GM23338 (cell line): ENCODE results near the gene KBTBD12. TPM values are rescaled to one million over a fixed set of nuclear protein-coding genes. Genes with fewer than 3 reads are reported as not detected.
A peak's percentile ranks its signal among the peaks of the same experiment; 100 is the strongest.

Source experiments
- ATAC-seq: fragments of 200-7000 bp; cut with Tn5 transposase; 3 replicates; pipeline ENCODE4 v1.9.1; 2020
- DNase-seq: peaks from one replicate; pipeline ENCODE4 v3.0.0-alpha.2; 2015; ENCODE audit warnings: low spot score
- H2AFZ ChIP-seq: fragments of 200-600 bp; sonication (generic); 2 replicates; pipeline ENCODE4 v1.8.0; 2016; ENCODE audit warnings: antibody characterized with exemption, mild to moderate bottlenecking, moderate library complexity
- H3F3A ChIP-seq: fragments of 200-600 bp; sonication (generic); replicated peaks from 2 replicates; pipeline ENCODE4 v1.8.0; 2017; ENCODE audit warnings: antibody characterized with exemption, mixed run types, low read depth
- H3K27ac ChIP-seq: fragments of 200-600 bp; sonication (generic); 2 replicates; pipeline ENCODE4 v1.6.1; 2016; ENCODE audit warnings: low read depth
- H3K27me3 ChIP-seq: fragments of 200-600 bp; sonication (generic); 2 replicates; pipeline ENCODE4 v1.8.0; 2016; ENCODE audit warnings: mild to moderate bottlenecking, mixed run types, moderate library complexity; ENCODE audit not compliant: insufficient read depth
- H3K36me3 ChIP-seq: fragments of 200-600 bp; sonication (generic); 2 replicates; pipeline ENCODE4 v1.8.0; 2016; ENCODE audit warnings: mild to moderate bottlenecking; ENCODE audit not compliant: insufficient read depth
- H3K4me1 ChIP-seq: fragments of 200-600 bp; sonication (generic); 2 replicates; pipeline ENCODE4 v1.8.0; 2016; ENCODE audit warnings: mild to moderate bottlenecking, moderate library complexity; ENCODE audit not compliant: insufficient read depth
- H3K4me2 ChIP-seq: fragments of 200-600 bp; sonication (generic); 2 replicates; pipeline ENCODE4 v1.7.1; 2017; ENCODE audit warnings: mixed run types
- H3K4me3 ChIP-seq: fragments of 200-600 bp; sonication (generic); 2 replicates; pipeline ENCODE4 v1.6.1; 2016; ENCODE audit warnings: mixed run types
- H3K79me2 ChIP-seq: fragments of 200-600 bp; sonication (generic); replicated peaks from 2 replicates; pipeline ENCODE4 v1.8.0; 2017; ENCODE audit warnings: mild to moderate bottlenecking; ENCODE audit not compliant: insufficient read depth
- H3K9me2 ChIP-seq: fragments of 200-600 bp; sonication (generic); 2 replicates; pipeline ENCODE4 v1.8.0; 2017; ENCODE audit not compliant: insufficient read depth
- H4K20me1 ChIP-seq: fragments of 200-600 bp; sonication (generic); replicated peaks from 2 replicates; pipeline ENCODE4 v1.8.0; 2017; ENCODE audit warnings: mild to moderate bottlenecking; ENCODE audit not compliant: insufficient read depth
- H3K27ac Mint-ChIP-seq: 2 replicates; pipeline ENCODE4 v1.8.0; 2020; ENCODE audit warnings: inconsistent platforms, mild to moderate bottlenecking, moderate library complexity, mixed read lengths
- H3K27me3 Mint-ChIP-seq: 3 replicates; pipeline ENCODE4 v1.8.0; 2022; ENCODE audit warnings: low read depth, mild to moderate bottlenecking, moderate library complexity, mixed read lengths, inconsistent platforms; ENCODE audit not compliant: insufficient read depth, poor library complexity
- H3K36me3 Mint-ChIP-seq: 3 replicates; pipeline ENCODE4 v1.8.0; 2021; ENCODE audit warnings: low read depth, mild to moderate bottlenecking, inconsistent platforms, moderate library complexity, mixed read lengths
- H3K4me1 Mint-ChIP-seq: 3 replicates; pipeline ENCODE4 v1.8.0; 2020; ENCODE audit warnings: mild to moderate bottlenecking, inconsistent platforms, mixed read lengths
- H3K4me3 Mint-ChIP-seq: 3 replicates; pipeline ENCODE4 v1.8.0; 2021; ENCODE audit warnings: moderate library complexity, mild to moderate bottlenecking, inconsistent platforms, mixed read lengths
- H3K9me3 Mint-ChIP-seq: 3 replicates; pipeline ENCODE4 v1.8.0; 2020; ENCODE audit warnings: moderate library complexity, mild to moderate bottlenecking, inconsistent platforms, mixed read lengths
- CREB1 ChIP-seq: fragments of 250-450 bp; sonication (Bioruptor Pico); IDR thresholded peaks from 2 replicates; pipeline ENCODE4 v1.5.0; 2020; ENCODE audit warnings: low read depth, mild to moderate bottlenecking, moderate library complexity
- EZH2 ChIP-seq: fragments of 200-600 bp; sonication (generic); IDR thresholded peaks from one replicate; pipeline ENCODE4 v1.8.0; 2017; ENCODE audit warnings: antibody characterized with exemption, mild to moderate bottlenecking, low read depth; ENCODE audit not compliant: unreplicated experiment
- JUNB ChIP-seq: IDR thresholded peaks from one replicate; pipeline ENCODE4 v1.6.1; 2016; ENCODE audit warnings: antibody characterized with exemption; ENCODE audit not compliant: unreplicated experiment
- NANOG ChIP-seq: IDR thresholded peaks from 2 replicates; pipeline ENCODE4 v1.6.1; 2016; ENCODE audit warnings: antibody characterized with exemption, borderline replicate concordance
- ZNF114 ChIP-seq: fragments of 250-450 bp; sonication (Bioruptor Pico); IDR thresholded peaks from 2 replicates; pipeline ENCODE4 v1.5.0; 2020; ENCODE audit warnings: mild to moderate bottlenecking, moderate library complexity
- polyA plus RNA-seq: library from polyadenylated mRNA; unstranded; fragments of >200 nt; fragmentation: Nextera tagmentation; extraction: Ambion mirVana; gene quantifications from 2 replicates; pipeline ENCODE4 v1.2.1, GENCODE V29; 2016
- total RNA-seq: library from RNA; depleted of rRNA; stranded (reverse); fragments of >200 nt; shearing (Covaris generic); gene quantifications from 2 replicates; pipeline ENCODE4 v1.2.3, GENCODE V29; 2014
- TF ChIP-seq, protein P1 (sequence below), 2 experiments: fragments of 200-600 bp in 1 of 2; sonication (generic) in 1 of 2; conservative IDR thresholded peaks; 2 replicates each; pipeline versions ENCODE4 v1.5.1 to v1.6.1; 2016 to 2017; ENCODE audit warnings: antibody characterized with exemption in 2 of 2, low read depth in 2 of 2, mild to moderate bottlenecking in 2 of 2, moderate library complexity in 1 of 2
- TF ChIP-seq, protein P2 (sequence below): fragments of 250-450 bp; sonication (Bioruptor Pico); IDR thresholded peaks from 2 replicates; pipeline ENCODE4 v1.5.0; 2020; ENCODE audit warnings: mild to moderate bottlenecking, moderate library complexity

KBTBD12 gene
- total and polyA plus RNA-seq, 2 experiments from 2014 or later = 0.53 to 0.69 TPM

DNA sequence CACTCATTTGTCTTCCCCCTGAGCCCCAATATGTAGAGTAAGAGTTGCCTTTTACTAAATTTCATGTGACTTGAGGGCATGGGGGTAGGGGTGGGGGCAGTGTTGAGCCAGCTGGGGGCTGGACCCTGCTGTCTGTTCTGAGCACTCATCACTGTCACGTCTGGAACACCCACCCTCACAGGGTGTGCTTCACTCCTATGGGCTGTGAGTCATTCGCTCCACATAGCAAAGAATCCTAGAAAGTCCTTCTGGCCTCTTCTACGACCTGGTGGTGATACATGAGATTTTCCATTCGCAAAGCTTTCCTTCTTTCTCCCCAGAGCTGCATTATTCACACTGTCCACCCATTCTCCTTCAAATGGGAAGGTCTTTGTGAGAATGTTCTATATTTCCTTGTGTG, 49.1 kb upstream of the KBTBD12 start:
- Histone ChIP-seq H3K9me2 (no peaks in the 10 kb centered on the region), H4K20me1 (no peaks in the 10 kb centered on the region), H3K27ac (no peak overlapping the region), H3K36me3 (no peaks in the 10 kb centered on the region), H3K4me2 (no peak overlapping the region), H3K4me3 (no peak overlapping the region), H3F3A (no peaks in the 10 kb centered on the region), H2AFZ (no peak overlapping the region), H3K4me1 (no peaks in the 10 kb centered on the region; the same call in 1 of the 2 replicates), H3K27me3 (no peaks in the 10 kb centered on the region), H3K79me2 (no peaks in the 10 kb centered on the region)
- H3K4me1 Mint-ChIP-seq = no peaks in the 10 kb centered on the region; the same call in 2 of the 3 replicates
- no peak overlapping the region for H3K27ac Mint-ChIP-seq
- TF ChIP-seq, protein P1, sequence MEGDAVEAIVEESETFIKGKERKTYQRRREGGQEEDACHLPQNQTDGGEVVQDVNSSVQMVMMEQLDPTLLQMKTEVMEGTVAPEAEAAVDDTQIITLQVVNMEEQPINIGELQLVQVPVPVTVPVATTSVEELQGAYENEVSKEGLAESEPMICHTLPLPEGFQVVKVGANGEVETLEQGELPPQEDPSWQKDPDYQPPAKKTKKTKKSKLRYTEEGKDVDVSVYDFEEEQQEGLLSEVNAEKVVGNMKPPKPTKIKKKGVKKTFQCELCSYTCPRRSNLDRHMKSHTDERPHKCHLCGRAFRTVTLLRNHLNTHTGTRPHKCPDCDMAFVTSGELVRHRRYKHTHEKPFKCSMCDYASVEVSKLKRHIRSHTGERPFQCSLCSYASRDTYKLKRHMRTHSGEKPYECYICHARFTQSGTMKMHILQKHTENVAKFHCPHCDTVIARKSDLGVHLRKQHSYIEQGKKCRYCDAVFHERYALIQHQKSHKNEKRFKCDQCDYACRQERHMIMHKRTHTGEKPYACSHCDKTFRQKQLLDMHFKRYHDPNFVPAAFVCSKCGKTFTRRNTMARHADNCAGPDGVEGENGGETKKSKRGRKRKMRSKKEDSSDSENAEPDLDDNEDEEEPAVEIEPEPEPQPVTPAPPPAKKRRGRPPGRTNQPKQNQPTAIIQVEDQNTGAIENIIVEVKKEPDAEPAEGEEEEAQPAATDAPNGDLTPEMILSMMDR (conservative IDR thresholded peaks at IDR 0.05; ENCODE audit: low read depth in 2 of 2) = no peak
- TF ChIP-seq ZNF114 (CRISPR knock-in tag) (no peak), JUNB (no peak), EZH2 (no peak), NANOG (no peak), CREB1 (CRISPR knock-in tag) (no peak)
- TF ChIP-seq, protein P2, sequence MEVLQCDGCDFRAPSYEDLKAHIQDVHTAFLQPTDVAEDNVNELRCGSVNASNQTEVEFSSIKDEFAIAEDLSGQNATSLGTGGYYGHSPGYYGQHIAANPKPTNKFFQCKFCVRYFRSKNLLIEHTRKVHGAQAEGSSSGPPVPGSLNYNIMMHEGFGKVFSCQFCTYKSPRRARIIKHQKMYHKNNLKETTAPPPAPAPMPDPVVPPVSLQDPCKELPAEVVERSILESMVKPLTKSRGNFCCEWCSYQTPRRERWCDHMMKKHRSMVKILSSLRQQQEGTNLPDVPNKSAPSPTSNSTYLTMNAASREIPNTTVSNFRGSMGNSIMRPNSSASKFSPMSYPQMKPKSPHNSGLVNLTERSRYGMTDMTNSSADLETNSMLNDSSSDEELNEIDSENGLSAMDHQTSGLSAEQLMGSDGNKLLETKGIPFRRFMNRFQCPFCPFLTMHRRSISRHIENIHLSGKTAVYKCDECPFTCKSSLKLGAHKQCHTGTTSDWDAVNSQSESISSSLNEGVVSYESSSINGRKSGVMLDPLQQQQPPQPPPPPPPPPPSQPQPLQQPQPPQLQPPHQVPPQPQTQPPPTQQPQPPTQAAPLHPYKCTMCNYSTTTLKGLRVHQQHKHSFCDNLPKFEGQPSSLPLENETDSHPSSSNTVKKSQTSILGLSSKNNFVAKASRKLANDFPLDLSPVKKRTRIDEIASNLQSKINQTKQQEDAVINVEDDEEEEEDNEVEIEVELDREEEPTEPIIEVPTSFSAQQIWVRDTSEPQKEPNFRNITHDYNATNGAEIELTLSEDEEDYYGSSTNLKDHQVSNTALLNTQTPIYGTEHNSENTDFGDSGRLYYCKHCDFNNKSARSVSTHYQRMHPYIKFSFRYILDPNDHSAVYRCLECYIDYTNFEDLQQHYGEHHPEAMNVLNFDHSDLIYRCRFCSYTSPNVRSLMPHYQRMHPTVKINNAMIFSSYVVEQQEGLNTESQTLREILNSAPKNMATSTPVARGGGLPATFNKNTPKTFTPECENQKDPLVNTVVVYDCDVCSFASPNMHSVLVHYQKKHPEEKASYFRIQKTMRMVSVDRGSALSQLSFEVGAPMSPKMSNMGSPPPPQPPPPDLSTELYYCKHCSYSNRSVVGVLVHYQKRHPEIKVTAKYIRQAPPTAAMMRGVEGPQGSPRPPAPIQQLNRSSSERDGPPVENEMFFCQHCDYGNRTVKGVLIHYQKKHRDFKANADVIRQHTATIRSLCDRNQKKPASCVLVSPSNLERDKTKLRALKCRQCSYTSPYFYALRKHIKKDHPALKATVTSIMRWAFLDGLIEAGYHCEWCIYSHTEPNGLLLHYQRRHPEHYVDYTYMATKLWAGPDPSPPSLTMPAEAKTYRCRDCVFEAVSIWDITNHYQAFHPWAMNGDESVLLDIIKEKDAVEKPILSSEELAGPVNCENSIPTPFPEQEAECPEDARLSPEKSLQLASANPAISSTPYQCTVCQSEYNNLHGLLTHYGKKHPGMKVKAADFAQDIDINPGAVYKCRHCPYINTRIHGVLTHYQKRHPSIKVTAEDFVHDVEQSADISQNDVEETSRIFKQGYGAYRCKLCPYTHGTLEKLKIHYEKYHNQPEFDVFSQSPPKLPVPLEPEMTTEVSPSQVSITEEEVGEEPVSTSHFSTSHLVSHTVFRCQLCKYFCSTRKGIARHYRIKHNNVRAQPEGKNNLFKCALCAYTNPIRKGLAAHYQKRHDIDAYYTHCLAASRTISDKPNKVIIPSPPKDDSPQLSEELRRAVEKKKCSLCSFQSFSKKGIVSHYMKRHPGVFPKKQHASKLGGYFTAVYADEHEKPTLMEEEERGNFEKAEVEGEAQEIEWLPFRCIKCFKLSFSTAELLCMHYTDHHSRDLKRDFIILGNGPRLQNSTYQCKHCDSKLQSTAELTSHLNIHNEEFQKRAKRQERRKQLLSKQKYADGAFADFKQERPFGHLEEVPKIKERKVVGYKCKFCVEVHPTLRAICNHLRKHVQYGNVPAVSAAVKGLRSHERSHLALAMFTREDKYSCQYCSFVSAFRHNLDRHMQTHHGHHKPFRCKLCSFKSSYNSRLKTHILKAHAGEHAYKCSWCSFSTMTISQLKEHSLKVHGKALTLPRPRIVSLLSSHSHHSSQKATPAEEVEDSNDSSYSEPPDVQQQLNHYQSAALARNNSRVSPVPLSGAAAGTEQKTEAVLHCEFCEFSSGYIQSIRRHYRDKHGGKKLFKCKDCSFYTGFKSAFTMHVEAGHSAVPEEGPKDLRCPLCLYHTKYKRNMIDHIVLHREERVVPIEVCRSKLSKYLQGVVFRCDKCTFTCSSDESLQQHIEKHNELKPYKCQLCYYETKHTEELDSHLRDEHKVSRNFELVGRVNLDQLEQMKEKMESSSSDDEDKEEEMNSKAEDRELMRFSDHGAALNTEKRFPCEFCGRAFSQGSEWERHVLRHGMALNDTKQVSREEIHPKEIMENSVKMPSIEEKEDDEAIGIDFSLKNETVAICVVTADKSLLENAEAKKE (CRISPR knock-in tag) = no peak
- no peaks in the 10 kb centered on the region for H3K36me3 Mint-ChIP-seq
- DNase-seq (peak; percentile 12), ATAC-seq (peak; percentile 62)
- no peak overlapping the region for H3K4me3 Mint-ChIP-seq
- H3K27me3 Mint-ChIP-seq = no peaks in the 10 kb centered on the region
- no peaks in the 10 kb centered on the region for H3K9me3 Mint-ChIP-seq
